CD4-positive, alpha-beta T cell treated with Interferon alpha-2 for 1 hour (primary cell): ENCODE measurements around the gene DENND5B.
A peak's percentile ranks its signal among the peaks of the same experiment; 100 is the strongest.
"Not testable (repeated sequence)": the region's sequence is repeated elsewhere in the genome, so short reads cannot be mapped to it uniquely, and the experiment has no call there.

Experiments used
- DNase-seq, 2 donors: peaks; one replicate each; pipeline ENCODE4 v3.0.0-alpha.2; 2020 to 2022

Gene DENND5B

DNA sequence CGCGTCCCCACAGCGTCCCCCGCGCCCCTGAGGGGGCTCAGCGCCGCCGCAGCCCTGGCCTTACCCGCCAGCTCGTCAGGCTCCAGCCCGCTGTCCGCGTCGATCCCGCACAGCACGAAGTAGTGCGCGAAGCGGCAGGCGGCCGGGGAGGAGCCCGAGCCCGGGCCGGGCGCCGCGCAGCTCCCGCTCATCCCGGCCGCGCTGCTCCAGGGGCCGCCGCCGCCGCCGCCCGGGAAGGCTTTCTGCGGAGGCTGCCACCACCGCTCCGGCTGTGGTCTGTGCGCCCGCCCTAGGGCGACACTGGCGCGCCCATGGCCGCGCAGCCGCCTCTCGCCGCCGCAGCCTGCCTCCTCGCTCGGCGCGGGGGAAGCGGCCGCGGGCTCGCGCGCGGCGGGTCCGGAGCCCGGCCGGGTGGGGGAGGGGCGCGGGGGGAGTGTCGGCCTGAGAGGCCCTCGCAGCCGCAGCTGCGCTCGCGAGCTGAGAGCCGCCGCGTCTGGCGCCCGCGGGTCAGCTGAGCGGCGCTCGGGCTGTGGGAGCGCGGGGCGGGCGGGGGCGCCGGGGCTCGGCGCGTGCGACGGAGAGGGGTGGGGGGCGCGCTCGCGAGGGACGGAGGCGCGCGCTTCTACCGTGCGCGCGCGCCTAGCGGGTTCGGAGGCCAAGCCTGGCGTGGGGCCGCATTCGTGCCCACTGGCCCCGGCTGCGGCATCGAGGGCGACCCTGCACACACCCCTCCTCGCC, at the start of gene DENND5B:
DENND5B (minus strand) TSS at position 495 of the 738 bp plus-strand sequence; CDS start at position 191, 304 bp downstream.
- peak; percentile 9 to 51 for DNase-seq

DNA sequence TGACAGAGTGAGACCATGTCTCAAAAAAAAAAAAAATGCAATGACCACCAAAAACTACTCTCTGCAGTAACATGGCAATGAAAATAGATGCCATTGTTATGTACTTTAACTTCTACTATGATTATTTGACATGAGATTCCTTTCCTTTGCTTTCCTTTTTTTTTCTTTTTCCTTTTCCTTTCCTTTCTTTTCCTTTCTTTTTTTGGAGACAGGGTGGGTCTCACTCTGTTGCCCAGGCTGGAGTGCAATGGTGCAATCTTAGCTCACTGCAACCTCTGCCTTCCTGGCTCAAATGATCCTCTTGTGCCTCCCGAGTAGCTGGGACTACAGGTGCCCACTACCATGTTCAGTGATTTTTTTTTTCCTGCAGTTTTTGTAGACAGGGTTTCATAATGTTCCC, 43.7 kb upstream of the DENND5B start:
- no peak for DNase-seq

DNA sequence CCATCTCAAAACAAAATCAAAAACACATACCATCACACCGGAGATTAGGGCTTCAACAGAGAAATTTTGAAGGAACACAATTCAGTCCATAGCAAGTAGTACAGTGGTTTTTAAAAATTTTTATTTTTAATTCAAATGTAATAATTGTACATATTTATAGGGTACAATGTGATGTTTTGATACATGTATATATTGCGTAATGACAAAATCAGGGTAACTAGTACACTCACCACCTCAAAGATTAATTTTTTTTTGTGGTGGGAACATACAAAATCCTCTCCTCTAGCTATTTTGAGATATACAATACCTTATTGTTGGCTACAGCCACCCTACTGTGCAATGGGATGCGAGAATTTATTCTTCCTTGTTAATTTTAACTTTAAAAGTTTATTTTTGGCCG, 42.5 kb upstream of the DENND5B start:
- DNase-seq, result no peak

DNA sequence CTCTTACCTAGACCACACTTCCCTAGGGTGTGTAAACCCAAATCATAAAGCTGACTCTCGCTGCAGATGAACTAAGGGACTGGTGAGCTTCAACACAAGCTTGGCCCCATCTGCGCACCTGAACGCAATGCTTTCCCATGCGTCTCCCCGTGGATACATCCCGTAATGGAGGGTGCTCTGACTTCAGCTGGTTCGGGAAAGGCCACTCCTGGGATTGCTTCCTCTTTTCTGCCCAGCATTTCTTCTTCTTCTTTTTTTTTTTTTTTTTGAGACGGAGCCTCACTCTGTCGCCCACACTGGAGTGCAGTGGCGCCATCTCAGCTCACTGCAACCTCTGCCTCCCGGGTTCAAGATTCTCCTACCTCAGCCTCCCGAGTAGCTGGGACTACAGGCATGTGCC, 40.9 kb upstream of the DENND5B start:
- DNase-seq, result no peak

DNA sequence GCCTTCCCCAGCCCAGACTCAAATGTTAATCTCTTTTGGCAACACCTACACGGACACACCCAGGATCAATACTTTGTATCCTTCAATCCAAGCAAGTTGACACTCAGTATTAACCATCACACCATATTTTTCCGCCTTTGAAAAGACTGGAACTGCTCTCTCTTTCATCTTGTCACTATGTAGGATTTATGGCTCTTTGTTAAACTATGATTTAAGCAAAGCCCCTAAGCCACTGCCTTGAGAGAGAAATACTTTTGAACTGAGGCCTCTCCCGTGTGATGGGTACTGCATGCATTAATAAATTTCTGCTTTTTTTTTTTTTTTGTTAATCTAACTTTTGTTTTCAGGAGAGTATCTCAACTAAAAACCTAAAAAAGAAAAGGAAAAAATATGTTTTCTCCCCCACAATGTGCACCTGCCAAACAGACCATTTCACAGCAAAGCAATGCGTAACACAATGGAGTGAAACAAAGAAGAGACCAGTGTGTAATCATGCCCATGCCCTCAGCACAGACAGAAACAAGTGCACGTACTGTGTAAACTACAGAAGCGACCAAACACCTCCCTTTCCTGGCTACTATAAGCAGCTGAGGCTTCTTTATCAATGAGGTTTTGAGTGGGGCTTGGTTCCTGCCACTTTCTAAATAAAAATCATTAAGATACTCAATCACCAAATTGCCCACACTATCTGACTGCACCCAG, 40.2 kb upstream of the DENND5B start:
- DNase-seq, result no peak

DNA sequence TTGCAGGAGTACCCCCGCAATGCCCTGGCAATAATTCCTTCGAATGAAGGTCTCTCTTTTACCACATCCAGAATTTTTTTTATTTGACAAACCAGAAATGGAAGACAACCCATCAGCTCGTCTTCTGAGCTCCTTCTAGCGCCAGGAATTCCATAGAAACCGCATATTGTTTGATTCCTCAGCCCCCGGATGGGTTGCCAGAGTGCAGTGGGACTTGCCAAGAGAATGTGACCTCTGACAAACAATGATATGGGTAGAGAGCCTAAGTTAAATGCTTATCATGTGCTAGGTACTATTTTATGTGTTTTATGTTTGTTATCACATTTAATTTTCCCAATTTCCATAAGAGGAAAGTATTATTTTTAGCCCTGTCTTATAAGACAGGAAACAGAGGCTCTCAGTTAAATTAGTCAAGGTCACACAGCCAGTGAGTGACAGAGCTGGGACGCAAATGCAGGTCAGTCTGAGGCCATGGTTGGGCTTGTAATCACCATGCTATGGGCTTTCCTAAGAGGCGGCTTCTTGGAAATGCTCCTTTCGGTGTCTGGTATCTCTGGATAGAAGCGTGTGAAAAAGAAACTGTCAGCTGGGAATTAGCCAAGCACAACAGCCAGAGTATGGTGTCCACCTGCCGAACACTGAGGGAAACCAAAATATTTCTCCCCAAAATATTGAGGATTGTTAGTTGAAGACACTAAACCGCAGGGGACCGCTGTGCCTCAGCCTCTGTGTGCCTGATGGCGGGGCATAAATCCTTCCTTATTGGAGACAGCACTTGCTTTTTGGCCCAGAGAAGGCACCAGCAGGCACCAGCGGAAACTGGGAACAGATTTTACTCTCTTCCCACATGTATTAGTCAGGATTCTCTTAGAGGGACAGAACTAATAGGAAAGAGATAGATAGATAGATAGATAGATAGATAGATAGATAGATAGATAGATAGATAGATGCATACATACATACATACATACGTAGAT, 39.1 kb upstream of the DENND5B start:
- DNase-seq, result no peak

DNA sequence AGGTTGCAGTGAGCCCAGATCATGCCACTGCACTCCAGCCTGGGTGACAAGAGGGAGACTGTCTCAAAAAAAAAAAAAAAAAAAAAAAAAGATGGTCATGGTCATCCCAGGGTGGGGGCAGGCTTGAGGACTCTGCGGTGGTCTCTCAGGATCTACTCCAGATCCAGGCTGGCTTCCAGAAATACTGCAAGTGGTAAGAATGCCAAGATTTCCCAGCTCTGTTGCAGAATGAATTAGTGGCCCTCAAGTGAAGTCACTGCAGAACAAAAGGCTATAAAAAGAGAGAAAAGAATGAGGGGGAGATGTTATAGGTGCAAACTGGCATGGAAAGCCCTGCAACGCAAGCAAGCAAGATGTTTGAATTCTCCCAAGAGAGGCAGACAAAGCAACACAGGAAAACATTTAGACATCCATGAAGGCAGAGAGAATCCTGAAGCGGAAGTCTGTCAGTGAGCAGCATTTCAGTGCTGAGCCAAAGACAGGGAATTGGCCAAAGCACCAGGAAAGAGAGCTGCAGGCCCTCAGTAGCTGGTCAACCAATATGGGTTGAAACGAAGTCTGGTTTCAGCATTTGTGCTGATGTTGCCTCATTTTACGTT, 36.6 kb upstream of the DENND5B start:
- DNase-seq, result no peak

DNA sequence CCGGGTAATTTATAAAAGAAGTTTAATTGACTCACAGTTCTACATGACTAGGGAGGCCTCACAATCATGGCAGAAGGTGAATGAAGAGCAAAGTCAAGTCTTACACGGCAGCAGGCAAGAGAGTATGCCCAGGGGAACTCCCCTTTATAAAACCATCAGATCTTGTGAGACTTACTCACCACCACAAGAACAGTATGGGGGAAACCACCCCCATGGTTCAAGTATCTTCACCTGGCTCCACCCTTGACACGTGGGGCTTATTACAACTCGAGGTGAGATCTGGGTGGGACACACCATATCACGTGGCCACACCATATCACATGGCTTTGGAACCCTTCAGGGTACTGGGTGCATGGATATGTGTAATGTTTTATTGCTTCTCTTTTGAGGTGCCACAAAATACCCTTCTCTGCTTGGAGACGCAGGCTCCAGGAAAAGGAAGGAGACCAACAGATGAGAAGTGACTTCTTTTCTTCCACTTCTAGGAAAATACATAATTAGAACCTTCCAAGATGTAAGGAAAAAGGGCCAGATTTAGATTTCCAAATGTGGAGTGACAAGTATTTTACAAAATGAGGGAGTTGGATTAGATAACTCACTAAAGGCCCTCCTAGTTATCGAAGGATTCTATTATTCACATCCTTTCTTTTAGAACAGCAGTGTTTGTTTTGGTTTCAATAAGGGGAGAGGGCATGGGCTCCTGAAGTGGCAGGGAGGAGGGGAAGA, 35.5 kb upstream of the DENND5B start:
- no peak for DNase-seq

DNA sequence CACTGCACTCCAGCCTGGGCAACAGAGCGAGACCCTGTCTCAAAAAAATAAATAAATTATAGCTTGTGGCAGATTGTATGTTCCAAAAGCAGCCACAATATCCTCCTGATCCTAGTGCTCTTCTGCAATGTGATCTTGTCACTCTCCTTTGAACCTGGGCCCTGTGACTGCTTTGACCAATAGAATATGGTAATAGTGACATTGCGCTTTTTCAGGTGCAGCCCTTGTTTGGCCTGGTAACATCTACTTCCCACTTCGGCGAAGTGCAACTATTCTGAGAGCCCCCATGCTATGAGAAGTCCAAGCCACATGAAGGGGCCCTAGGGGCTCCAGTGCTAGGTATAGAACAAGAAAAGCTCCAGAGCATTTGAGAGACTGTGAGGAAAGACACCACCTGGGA, 31.1 kb upstream of the DENND5B start:
- DNase-seq, result no peak

DNA sequence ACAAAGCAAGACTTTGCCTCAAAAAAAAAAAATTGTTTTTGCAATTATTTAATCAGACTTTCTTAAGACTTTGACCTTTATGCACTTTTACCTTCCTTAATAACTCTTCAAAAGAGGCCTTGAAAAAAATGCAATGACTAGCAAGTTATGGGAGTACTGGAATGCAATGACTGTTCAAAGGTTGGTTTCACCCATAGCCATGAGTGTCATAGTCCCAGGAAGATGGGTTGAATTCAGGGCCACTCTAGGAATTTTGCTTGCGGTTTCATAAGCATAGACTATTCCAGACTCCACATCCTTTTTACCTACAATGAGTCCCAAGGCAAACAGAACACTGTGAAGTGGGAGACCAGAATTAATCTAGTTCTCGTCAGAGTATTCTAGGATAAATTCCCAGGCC, 29.4 kb upstream of the DENND5B start:
- no peak for DNase-seq

DNA sequence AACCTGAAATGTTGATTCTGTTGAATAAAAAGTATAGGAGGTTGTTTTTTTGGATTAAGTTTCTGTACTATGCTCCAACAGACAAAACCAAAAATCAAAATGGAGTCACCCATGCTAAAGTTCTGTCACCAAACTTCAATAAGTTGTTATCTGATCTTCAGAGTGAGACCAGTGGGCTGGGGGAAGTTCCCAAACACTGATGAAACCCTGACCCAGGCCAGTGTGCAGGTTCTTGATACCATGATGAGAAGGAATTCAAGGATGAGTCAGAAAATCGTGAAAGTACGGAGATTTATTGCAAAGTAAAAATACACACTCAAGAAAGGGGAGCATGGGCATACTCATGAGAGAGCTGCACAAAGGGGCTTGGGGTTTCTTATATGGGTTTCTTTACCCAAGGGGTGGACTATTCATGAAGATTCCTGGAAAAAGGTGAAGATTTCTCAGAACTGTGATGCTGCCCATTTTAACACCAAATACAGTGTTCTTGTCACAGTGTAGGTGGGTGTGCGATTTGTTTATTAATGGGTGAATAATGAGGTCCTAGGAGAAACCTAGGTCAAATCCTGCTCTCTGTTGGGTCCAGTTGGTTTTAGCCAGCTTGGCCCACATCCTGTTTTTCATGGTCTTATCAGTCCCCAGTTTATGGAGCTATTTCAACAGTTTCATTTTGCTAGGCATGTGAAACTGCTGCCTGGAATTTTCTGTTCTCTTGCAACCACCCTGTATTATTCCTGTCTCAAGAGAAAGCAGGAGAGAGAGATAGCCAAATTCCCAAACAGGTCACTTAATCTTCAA, 27.5 kb upstream of the DENND5B start:
- DNase-seq, result no peak

DNA sequence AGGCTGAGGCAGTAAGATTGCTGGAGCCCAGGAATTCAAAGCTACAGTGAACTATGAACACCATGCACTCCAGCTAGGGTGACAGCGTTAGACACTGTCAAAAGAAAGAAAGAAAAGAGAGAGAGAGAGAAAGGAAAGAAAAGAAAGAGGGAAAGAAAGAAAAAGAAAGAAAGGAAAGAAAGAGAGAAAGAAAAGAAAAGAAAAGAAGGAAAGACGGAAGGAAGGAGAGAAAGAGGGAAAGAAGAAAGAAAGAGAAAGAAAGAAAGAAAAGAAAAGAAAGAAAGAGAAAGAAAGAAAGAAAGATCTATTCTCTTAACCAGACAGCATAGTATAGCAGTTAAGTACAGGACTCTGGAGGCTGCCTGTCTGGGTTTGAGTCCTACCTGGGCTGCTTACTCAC, 21.9 kb upstream of the DENND5B start:
- DNase-seq, result no peak

DNA sequence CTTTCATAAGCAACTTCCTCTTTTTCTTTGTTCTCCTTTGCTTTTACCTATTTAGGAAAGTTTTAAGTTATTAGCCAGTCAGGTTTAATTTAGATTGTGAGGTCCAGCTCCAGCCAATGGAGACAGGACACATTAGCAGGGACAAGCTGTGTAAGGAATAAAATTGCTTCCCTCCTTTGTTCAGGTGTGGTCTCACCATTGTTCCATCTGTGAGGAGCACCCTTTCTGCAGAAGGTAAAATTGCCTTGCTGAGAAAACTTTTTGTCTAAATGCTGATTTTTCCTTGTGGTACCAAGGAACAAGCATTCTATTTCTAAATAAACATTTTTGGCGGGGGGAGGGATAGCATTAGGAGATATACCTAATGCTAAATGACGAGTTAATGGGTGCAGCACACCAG, 17.4 kb upstream of the DENND5B start:
- not testable (repeated sequence) for DNase-seq

DNA sequence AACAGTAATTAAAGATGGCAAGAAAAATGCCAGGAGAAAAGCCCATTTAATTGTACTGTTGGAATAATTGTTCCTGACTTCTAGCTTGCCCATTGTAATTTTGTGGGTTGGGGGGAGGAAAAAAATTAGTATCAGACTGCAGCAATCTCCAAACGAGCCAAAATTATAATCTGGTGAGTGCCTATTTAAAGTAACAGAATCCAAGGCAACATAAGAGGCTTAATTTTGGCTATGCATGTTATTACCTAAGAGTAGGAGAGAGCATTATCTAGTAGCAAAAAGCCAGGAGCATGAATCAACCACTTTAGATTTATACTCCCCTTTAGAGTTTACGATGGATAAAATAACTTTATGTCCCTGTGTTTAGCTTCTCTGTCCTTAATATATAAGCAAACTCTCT, 14.6 kb upstream of the DENND5B start:
- DNase-seq, result no peak

DNA sequence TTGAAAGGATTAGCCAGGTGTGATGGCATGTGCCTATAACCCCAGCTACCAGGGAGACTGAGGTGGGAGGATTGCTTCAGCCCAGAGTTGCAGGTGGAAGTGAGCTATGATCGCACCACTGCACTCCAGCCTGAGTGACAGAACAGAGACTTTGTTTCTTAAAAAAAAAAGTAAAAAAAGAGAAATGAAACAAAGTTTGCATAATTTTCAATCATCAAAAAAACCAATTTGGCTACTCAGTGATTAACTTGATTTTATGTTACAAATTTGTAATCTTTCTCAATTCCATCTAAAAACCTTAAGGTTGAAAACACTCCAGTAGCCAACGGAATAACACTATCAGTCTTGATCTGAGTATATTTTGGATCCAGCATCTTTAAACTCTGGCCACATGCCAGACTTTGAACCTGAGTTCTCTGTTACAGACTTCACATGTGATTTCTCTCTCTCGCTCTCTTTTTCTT, 12.6 kb upstream of the DENND5B start:
- DNase-seq, result peak in 1 of 2 donors; percentile 54

DNA sequence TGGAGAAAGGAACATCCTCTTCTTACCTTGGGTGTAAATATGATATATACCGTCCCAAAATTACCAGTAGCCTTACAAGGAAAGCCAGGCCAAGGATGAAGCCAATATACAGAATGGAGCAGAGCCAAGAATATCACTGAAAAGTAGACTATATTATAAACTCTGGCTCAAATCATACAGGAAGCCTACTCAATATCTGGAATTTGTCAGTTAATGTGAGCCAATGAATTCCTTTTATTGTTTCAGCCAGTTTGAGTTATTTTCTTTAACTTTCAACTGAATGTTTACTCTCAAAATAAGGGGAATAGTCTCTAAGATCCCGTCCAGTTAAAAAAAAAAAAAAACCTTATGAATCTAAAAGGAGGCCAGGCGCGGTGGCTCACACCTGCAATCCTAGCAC, 9.8 kb upstream of the DENND5B start:
- DNase-seq, result no peak

DNA sequence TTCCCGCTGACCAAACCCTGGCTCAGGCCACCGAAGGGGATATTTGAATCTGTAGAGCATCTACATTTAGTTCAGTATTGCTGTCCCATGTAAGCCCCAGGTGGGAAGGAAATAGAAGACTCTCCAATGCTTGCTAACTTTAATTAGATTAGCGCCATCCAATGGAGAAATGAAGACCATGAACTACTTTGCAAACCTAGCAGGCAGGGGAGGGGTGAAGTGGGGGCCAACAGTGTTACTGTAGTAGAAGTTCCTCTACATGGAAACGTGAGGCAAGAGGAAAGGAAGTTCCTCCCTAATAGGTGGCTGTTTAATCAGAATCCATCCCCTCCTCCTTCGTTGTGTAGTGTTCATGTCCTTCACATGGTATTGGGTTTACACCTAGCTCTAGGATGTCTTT, 9.3 kb upstream of the DENND5B start:
- no peak for DNase-seq

DNA sequence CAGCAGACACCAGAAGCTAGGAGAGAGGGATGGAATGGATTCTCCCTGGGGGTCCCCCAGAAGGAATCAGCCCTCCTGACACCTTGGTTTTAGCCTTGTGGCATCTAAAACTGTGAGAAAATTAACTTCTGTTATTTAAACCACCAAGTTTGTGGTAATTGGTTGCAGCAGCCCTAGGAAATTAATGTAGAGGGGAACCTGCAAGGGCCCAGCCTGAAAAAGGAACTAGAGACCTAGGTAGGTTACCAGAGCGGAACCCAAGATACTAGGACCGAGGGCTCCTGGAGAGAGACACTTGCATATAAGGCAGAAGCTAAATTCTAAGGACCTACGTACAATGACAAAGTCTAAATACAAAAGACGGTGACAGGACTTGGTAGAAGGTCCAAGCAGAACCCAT, 8.1 kb upstream of the DENND5B start:
- DNase-seq, result peak in 1 of 2 donors; percentile 48

DNA sequence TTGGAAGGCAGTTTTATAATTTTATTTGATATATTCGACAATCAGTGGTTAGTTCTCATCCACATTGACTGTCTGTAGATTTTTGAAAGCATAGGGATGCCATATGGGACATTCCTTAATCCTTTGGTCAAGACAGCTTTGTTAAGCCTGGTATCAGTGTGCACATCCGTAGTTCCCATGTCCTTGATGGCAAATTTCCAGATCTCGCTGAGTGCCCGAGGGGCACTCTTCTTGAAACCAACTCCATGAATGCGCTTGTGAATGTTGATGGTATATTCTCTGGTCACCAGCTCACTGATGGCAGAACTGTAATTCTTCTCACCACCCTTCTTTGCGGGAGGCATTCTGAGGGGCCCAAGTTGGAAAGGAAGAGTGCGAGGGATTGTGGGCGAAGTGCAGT, 6.1 kb upstream of the DENND5B start:
- no peak for DNase-seq

DNA sequence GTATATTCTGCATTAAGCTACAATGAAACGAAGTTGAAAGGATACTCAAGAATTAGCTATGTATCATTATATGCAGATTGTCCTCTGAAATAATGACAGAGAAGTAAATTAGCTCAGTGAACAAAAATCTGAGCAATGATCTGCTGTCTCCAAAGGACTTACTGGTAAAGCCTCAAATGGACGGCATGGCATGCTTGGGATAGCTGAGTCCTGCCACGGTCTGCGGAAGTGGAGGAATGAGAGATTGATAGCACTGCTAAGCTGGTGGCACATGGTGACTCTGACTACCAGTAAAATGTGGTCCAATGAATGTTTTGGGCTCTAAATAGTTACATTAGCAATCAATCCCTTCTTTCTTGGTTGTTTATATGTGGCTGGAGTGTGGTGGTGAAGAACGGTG, 3.7 kb upstream of the DENND5B start:
- no peak for DNase-seq

DNA sequence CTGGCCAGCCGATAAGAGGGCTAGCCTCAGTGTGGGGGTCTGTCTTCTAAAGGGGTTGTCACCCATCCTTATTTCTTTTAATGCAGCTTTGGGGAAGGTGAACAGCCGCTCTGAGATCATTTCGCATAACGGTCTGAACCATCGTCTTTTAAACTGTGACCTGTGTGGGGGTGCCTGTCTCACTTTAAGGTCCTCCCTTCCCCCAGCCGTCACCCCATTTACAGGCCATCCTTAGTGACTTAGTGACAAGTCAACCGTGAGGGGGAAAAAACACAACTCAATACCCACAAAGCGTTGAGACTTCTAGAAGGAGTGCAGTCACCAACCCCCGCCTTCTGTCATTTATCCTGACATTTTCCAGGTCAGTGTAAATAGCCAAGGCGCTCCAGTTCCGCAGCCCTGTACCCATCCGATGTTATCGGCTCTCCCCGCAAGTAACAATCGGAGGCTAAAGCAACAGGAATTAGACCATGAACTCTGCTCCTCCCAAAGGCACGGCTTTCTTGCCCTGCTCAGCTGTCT, 505 bp upstream of the DENND5B start:
- DNase-seq, result peak in 1 of 2 donors; percentile 37
